Right ventricle myocardium inferior (tissue), 1 donor: Measurements from ENCODE around the gene PDLIM1. TPM values are rescaled to one million over a fixed set of nuclear protein-coding genes. Genes with fewer than 3 reads are reported as not detected.
A peak's percentile ranks its signal among the peaks of the same experiment; 100 is the strongest.

Experiments
- ATAC-seq: fragments of 200-7000 bp; cut with Tn5 transposase; one replicate; pipeline ENCODE4 v1.9.1; 2020; ENCODE audit warnings: mild to moderate bottlenecking, moderate library complexity
- DNase-seq: peaks from one replicate; pipeline ENCODE4 v3.0.0; 2021; ENCODE audit errors: missing footprints
- intact Hi-C: fragments of 100-400 bp; cut with DNase I; formaldehyde crosslinking; loops from one replicate; pipeline ENCODE4 v1.11.0; 2022
- total RNA-seq: library from RNA; stranded (reverse); fragmentation: NEBNext Ultra II Directional; extraction: Animal tissue kit (Norgen Biotek cat#: 25700); gene quantifications from one replicate; pipeline ENCODE4 v1.2.1, GENCODE V29; 2021
- donor health status: DM: no; HTN: yes; CAD: no; lungs with severe emphysema.

The PDLIM1 gene
- total RNA-seq, 1 donor from 2014 or later = 273 TPM

DNA sequence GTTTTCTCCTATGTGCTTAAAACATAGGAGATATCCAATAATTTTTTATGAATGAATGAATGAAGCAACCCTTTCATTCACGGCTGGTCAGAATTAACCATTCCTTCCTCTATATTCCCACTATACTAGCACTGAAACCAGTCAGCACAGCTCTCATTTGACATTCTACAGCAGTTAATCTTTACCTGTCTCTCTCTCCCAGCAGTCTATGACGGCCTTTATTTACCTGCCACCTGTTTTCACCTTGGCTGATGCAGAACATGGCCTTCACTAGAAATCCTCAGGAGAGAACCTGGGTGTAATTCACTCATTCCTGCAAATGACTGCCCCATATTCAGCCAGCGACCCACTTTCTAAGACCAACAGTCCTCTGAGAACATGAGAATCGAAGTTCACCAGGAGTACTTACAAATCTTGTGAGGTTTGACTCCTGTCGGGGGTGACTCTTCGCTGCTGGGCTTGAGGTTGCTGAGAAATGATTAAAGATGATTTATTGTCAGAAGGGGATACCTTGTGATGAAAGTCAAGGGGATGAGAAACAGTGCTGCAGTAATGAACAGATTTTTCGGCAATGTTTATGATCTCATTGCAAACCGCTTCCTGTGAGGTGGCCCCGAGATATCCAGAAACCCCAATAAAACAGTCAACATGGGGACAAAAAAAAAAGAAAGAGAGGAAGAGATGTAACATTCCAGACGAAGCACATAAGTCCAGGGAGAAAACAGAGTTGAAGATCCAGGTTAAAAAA, 30.9 kb upstream of the PDLIM1 start:
- DNase-seq (no peak), ATAC-seq (no peak)
- intact Hi-C loops = no loop called here

GRCh38 chr10:95319239-95319638, 28.4 kb upstream of the PDLIM1 start:
- intact Hi-C loops = no loop called here
- ATAC-seq (no peak), DNase-seq (no peak)

DNA sequence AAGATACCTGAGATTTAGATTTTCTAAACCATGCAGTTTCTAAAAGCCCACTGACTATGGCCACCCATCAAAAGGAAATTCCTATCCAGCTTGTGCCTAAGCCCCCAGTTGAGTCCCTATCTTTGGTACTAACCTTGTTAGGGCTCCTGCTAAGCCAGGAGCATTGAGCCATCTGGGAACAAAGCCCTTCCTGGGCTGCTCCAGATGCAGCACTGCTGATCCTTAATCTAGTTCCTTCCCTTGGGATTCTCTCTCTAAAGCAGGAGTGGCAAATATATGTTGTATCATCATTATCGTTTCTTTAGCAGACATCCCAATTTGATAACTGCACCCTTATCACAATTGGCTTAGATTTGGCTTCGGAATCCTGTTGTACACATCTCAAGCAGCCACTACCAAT, 24.7 kb upstream of the PDLIM1 start:
- intact Hi-C loops = no loop called here
- DNase-seq (no peak), ATAC-seq (no peak)

GRCh38 chr10:95314192-95314918, 23.6 kb upstream of the PDLIM1 start:
- intact Hi-C loops = no loop called here
- DNase-seq (no peak), ATAC-seq (no peak)

DNA sequence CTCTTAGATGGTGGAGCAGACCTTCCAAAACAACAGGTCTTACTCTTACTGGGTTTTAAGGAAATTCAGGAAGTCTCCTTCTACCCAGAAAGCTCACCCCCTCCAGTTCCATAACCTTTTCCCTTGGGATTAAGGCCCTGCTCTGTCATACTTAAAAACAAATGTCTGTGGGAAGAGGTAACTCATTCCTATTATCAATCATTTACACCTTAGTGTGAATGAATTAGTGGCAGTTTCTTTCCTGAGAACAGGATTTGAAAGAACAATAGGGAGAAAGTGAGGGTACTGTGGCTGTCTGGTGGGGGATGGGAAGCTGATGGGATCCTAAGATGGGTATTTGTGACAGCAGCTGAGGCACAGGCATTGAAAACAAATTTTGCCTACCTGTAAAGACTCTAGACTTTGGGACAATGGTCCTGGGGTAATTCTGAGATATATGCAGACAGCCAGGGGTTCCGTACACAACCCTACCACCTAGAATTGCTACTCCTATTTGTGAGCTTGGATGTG, 22.2 kb upstream of the PDLIM1 start:
- DNase-seq (no peak), ATAC-seq (no peak)
- intact Hi-C loops = no loop called here

DNA sequence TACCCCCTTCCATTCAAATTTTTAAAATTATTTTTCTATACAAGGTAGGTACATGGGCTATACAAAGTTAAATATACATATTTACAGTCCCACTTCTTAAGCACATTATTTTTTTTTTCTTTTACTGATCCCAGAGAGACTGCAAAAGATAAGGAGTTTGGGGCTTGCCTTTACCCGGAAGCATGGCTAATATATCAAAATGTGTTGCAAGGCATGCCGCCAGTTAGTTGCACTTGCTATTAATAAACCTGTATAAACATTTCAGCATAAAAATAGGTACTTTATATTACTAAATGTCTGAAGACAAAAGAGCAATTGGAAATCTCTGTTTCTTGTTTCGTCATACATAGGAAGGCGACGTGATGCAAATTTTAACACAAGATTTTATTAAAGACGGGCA, 21.5 kb upstream of the PDLIM1 start:
- ATAC-seq (no peak), DNase-seq (no peak)
- intact Hi-C loops = no loop called here

DNA sequence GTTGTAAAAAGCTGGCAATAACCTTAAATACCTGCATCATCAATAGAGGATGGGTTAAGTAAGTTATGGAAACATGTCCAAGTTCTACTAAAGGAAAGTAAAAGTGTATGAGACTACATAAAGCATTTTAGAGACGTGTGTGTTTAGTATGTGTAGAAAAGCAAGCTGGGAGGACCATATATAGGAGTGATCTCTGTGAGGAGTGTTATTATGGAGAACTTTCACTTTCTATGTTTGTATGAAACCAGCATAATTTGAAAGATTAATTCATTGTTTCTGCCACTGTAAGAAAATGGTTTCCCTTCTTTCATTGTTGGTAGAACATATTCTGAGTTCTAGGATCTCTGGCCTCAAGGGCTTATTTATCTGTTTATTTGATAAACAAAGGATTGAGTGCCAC, 19.2 kb upstream of the PDLIM1 start:
- ATAC-seq (no peak), DNase-seq (no peak)
- intact Hi-C loops = no loop called here

DNA sequence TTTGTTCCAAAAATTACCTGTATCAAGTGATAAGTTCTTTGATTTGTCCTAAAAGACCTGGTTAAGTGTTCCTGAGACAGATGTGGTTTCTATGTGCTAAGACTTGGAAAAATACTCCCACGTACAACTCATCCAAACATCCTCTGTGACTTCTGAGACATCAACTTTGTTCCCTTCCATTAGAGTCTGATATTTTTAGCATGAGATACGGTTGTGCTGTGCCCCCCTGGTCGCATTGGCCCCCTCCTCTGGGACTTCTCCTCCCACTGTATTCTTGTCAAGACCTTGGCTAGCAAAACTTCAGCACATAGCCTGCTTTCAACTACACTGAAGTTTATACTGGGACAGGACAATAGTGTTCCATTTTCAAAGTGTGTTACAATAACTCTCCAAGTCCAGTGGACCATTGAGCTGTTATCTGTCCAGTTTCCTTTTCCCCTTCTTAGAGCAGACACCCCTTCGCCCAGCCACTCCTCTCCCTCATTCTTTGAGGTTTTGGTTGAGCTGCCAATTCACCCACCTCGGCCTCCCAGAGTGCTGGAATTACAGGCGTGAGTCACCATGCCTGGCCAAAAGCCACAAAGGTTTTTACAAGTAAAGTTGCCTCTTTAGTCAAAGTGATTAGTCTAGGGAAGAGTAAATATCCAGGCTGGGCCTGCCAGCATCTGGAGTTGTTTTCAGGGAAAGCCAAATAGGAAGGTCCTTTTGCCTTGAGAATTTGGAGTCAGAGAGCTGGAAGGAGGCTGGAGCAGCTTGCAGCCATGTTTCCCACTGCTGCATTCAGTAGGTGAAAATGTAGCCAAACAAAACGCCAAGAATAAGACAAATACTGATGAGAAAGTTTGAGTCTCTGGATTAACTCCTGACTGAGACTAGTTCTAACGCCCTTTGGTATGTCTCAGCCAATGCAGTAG, 17.8 kb upstream of the PDLIM1 start:
- DNase-seq = no peak
- ATAC-seq = peak; percentile 45
- intact Hi-C loops = no loop called here

GRCh38 chr10:95306851-95307250, 16.0 kb upstream of the PDLIM1 start:
- DNase-seq = no peak
- intact Hi-C loops = no loop called here
- no peak for ATAC-seq

GRCh38 chr10:95306318-95306650, 15.5 kb upstream of the PDLIM1 start:
- intact Hi-C loops = no loop called here
- DNase-seq (no peak), ATAC-seq (no peak)

GRCh38 chr10:95305606-95306317, 15.0 kb upstream of the PDLIM1 start:
- ATAC-seq = no peak
- intact Hi-C loops = no loop called here
- no peak for DNase-seq

DNA sequence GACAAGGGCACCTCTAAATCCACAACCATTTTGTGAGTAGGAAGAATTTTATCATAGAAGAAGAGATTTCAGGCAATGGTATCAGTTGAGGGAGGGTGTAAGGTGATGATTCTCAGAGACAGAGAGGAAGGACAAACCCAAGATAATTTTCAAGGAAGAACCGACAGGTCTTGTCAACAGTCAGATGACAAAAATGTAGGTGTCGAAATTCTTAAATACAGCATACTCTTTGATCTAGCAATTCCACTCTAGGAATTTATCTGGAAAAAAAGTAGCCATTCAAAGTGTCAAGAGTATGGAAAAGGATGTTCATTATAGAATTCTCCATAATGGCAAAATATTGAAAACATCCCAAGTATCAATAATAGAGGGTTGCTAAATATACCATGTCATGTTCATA, 14.2 kb upstream of the PDLIM1 start:
- DNase-seq (no peak), ATAC-seq (no peak)
- intact Hi-C loops = no loop called here

DNA sequence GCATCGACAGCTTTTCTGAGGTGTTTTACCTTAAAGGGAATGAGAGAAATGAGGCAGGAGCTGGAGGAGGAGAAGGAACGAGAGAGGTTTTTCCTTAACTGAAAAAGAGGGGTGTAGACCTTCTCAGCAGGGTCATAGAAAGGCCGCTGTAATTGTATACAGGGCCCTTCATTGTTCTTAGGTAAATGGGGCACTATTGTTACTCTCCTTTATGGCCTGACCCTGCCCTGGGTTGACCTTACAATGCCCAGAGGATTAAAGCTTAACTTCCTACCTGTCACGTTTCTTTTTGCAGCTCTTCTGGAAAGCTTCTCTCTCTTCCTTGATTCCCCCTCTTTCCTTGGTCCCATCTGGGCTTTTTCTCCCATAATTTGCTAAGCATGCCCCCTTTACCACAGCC, 13.7 kb upstream of the PDLIM1 start:
- no peak for DNase-seq
- no peak for ATAC-seq
- intact Hi-C loops = no loop called here

DNA sequence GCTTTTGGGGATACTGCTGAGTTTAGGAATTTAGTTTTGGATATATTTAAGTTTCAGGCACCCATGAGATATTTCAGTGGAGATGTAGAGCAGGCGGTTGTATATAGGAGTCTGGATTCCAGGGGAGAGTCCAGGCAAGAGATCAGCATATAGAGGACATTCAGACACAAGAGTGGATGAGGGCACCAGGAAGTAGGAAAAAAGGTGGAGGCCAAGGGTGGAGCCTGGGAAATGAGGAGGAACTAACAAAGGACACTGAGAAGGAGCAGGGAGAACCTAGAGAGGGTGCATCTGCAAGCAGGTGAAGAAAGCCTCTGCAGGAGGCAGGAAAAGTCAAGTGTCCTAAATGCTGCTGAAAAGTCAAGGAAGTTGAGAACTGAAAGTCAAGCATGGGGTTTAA, 13.1 kb upstream of the PDLIM1 start:
- intact Hi-C loops = no loop called here
- ATAC-seq = no peak
- no peak for DNase-seq

- intact Hi-C loops = no loop called here
Observed at GRCh38 chr10:95303535-95303934, 12.7 kb upstream of the PDLIM1 start.

DNA sequence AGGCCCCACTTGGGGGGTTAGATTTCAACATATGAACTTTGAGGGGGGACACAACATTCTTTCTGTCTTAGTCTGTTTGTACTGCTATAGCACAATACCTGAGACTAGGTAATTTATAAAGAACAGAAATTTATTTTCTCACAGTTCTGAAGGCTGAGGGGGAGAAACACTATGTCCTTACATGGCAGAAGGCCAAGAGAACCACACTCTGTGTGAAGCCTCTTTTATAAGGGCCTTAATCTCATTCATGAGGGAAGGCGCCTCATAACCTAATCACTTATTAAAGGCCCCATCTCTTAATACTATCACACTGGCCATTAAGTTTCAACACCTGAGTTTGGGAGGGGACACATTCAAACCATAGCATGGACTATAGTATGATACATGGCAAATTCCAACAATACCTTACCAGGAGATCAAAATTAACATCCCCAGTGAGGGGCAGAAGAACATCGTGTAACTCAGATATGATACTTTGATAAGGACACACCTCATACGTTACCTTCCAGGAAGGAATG, 9.3 kb upstream of the PDLIM1 start:
- intact Hi-C loops = no loop called here
- DNase-seq = no peak
- no peak for ATAC-seq

More at GRCh38 chr10:95303535-95303934, 12.7 kb upstream of the PDLIM1 start:
- DNase-seq (no peak), ATAC-seq (no peak)

- ATAC-seq (peak; percentile 63), DNase-seq (no peak)
- intact Hi-C loops = no loop called here
Observed at GRCh38 chr10:95297402-95297801, 6.6 kb upstream of the PDLIM1 start.

- intact Hi-C loops = no loop called here
- no peak for ATAC-seq
- DNase-seq = no peak
Observed at GRCh38 chr10:95296764-95297163, 6.0 kb upstream of the PDLIM1 start.
